ENCODE measurements around the gene FLVCR1. TPM values are rescaled to one million over a fixed set of nuclear protein-coding genes. Genes with fewer than 3 reads are reported as not detected.

Gene FLVCR1
- total RNA-seq, 1 experiment from 2014 or later = 8.0 TPM

DNA sequence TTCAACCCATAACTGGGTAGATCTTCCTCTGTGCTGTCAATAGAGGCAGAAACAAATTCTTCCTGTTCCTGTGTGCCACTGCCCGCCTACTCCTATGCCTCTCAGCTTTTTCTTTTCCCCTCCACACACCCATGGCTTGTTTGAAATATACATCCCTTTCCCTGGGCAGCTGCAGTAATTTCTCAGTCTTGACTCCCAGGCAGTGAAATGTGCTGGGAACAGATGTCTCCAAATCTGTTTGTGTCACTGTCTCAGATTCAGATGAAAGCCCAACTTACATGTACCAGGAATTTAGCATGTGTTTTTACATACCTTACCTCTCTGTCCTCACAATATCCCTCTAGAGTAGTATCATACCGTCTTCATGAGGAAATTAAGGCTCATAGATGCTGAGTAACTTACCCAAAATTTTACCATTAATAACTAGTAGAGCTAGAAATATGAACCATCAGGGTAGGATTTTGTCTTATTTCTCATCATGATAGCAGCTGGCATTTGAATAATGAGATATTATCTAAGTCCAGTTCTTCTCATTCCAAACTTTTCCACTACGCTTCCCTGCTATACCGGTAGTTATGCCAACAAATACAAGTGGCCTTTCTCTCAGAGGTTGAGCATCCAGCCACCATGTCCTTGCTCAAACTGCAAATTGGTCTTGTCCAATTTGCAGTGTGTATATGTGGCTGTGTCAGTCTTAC, 87.5 kb downstream of the FLVCR1 start:
- DNase-seq (ENCODE audit: low read depth) = no peak

DNA sequence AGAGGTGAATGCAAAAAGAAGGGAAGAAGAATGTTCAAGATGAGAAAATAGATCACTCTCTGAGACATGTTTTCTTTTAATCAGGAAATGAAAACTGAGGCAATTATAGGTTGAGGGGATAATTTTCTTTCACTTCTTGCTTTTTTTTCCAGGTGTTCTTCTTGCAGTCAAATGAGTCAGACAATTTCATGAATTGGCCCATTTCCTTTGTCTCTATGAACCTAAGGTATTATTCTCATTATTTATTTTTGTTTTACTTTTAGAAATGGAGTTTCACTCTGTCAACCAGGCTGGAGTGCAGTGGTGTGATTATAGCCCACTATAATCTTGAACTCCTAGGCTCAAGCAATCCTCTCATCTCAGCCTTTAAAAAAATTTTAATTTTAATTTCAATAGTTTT, 88.8 kb downstream of the FLVCR1 start:
- no peak for DNase-seq (ENCODE audit: low read depth)

Other genes starting within 250 kb of the FLVCR1 start
- 17.8 and 37.4 TPM in 2 replicates for gene ATF3, start 249.5 kb upstream of the FLVCR1 start, total RNA-seq (2014; rRNA removed; shearing (Covaris generic))
- gene BATF3, start 158.4 kb upstream of the FLVCR1 start, total RNA-seq (2014; rRNA removed; shearing (Covaris generic)) = 3.1 and 12.4 TPM in 2 replicates
- gene NSL1, start 66.5 kb upstream of the FLVCR1 start, total RNA-seq (2014; rRNA removed; shearing (Covaris generic)) = 61.3 and 79.2 TPM in 2 replicates
- gene TATDN3, start 66.4 kb upstream of the FLVCR1 start, total RNA-seq (2014; rRNA removed; shearing (Covaris generic)) = 17.9 and 18.7 TPM in 2 replicates
- not detected in 2 replicates for gene SPATA45, start 10.6 kb upstream of the FLVCR1 start, total RNA-seq (2014; rRNA removed; shearing (Covaris generic))
- gene VASH2, start 92.3 kb downstream of the FLVCR1 start, total RNA-seq (2014; rRNA removed; shearing (Covaris generic)) = 4.4 and 4.8 TPM in 2 replicates
- 12.0 and 27.9 TPM in 2 replicates for gene ANGEL2, start 157.6 kb downstream of the FLVCR1 start, total RNA-seq (2014; rRNA removed; shearing (Covaris generic))
- 17.0 and 23.5 TPM in 2 replicates for gene RPS6KC1, start 193.0 kb downstream of the FLVCR1 start, total RNA-seq (2014; rRNA removed; shearing (Covaris generic))

Measured in Daoy (cell line).